ENCODE data around the gene GAK.
"Not testable (repeated sequence)": the region's sequence is repeated elsewhere in the genome, so short reads cannot be mapped to it uniquely, and the experiment has no call there.

The GAK gene

GRCh38 chr4:819401-820229, 112.5 kb downstream of the GAK start:
- no peak for DNase-seq (ENCODE audit: low read depth in 2 of 2)

- no peak for DNase-seq (ENCODE audit: low read depth in 2 of 2)
Observed at GRCh38 chr4:818106-818921, 113.8 kb downstream of the GAK start.

- DNase-seq (ENCODE audit: low read depth in 2 of 2): no peak
Observed at GRCh38 chr4:815464-816146, 116.5 kb downstream of the GAK start.

GRCh38 chr4:814312-814850, 117.7 kb downstream of the GAK start:
- DNase-seq (ENCODE audit: low read depth in 2 of 2): no peak

- DNase-seq (ENCODE audit: low read depth in 2 of 2): no peak
Observed at GRCh38 chr4:813900-814299, 118.2 kb downstream of the GAK start.

GRCh38 chr4:808860-809570, 123.1 kb downstream of the GAK start:
- no peak for DNase-seq (ENCODE audit: low read depth in 2 of 2)

GRCh38 chr4:807792-808191, 124.3 kb downstream of the GAK start:
- DNase-seq (ENCODE audit: low read depth in 2 of 2): no peak

GRCh38 chr4:806979-807378, 125.1 kb downstream of the GAK start:
- not testable (repeated sequence) for DNase-seq (ENCODE audit: low read depth in 2 of 2)

GRCh38 chr4:804804-805203, 127.3 kb downstream of the GAK start:
- no peak for DNase-seq (ENCODE audit: low read depth in 2 of 2)

GRCh38 chr4:803884-804283, 128.2 kb downstream of the GAK start:
- DNase-seq (ENCODE audit: low read depth in 2 of 2): no peak

- DNase-seq (ENCODE audit: low read depth in 2 of 2): no peak
Observed at GRCh38 chr4:801436-802124, 130.5 kb downstream of the GAK start.
